ENCODE data around the gene MTRR. TPM values are rescaled to one million over a fixed set of nuclear protein-coding genes. Genes with fewer than 3 reads are reported as not detected.
A peak's percentile ranks its signal among the peaks of the same experiment; 100 is the strongest.

MTRR gene
- polyA plus RNA-seq, 3 donors: 18.0 to 25.5 (median 22.1) TPM

DNA sequence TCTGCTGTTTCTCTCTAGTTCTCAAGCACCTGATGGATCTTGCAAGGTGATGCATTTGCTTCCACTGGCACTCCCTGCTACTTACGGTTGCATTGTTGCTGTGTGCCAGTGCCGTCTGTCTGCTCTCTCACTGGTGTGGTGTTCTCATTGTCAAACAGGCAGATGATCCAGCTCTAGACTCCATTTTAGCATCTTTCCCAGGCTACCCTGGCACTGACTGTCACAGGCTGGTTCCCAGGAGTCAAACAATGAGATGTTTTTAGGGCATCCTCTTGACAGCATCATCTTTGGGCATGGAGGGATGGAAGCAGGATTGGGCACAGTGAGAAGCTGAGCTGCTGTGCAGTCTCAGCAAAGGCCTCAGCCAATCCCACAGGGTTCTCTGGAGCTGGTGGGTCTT lies 12.9 kb downstream of the MTRR start:
- Mint-ChIP-seq H3K27me3 (ENCODE audit: low read depth in 3 of 3) (no peaks in the 10 kb centered on the region), H3K9me3 (no peaks in the 10 kb centered on the region), H3K27ac (peak overlapping the region in 4 of 7 donors; percentile 4 to 79 (median 64)), H3K36me3 (peaks cover 62 to 78% of the 10 kb centered on the region in 2 donors), H3K4me3 (no peak overlapping the region), H3K4me1 (peaks cover 46% of the 10 kb centered on the region)
- H3K27ac ChIP-seq (ENCODE audit: low read depth in 1 of 2, low read length in 2 of 2): peak overlapping the region in 1 of 2 donors; percentile 26
- TF ChIP-seq, protein P1, sequence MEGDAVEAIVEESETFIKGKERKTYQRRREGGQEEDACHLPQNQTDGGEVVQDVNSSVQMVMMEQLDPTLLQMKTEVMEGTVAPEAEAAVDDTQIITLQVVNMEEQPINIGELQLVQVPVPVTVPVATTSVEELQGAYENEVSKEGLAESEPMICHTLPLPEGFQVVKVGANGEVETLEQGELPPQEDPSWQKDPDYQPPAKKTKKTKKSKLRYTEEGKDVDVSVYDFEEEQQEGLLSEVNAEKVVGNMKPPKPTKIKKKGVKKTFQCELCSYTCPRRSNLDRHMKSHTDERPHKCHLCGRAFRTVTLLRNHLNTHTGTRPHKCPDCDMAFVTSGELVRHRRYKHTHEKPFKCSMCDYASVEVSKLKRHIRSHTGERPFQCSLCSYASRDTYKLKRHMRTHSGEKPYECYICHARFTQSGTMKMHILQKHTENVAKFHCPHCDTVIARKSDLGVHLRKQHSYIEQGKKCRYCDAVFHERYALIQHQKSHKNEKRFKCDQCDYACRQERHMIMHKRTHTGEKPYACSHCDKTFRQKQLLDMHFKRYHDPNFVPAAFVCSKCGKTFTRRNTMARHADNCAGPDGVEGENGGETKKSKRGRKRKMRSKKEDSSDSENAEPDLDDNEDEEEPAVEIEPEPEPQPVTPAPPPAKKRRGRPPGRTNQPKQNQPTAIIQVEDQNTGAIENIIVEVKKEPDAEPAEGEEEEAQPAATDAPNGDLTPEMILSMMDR (IDR thresholded peaks at IDR 0.05): no peak
- peaks cover 59 to 83% of the 10 kb centered on the region in 2 donors for H3K36me3 ChIP-seq (replicated peaks in 1 of 2; ENCODE audit: control insufficient read depth in 1 of 2, insufficient read depth in 2 of 2, low read length in 2 of 2)
- peaks cover 15% of the 10 kb centered on the region for H3K79me2 ChIP-seq (ENCODE audit: insufficient read depth, low read length)
- WGBS (ENCODE audit: insufficient coverage): 100% methylated on average over 2 of the region's 2 CpGs
- no peak for DNase-seq
- H3K4me1 ChIP-seq (ENCODE audit: control insufficient read depth in 1 of 2, insufficient read depth in 2 of 2, low read length in 2 of 2): peaks cover 22 to 39% of the 10 kb centered on the region in 2 donors
- H3K4me2 ChIP-seq (replicated peaks; ENCODE audit: extremely low read depth, low read length, poor library complexity, severe bottlenecking): no peak overlapping the region
- H3K9me3 ChIP-seq (replicated peaks in 1 of 2; ENCODE audit: control insufficient read depth in 1 of 2, insufficient read depth in 1 of 2, low read length in 2 of 2): no peaks in the 10 kb centered on the region
- no peaks in the 10 kb centered on the region for H3K27me3 ChIP-seq (ENCODE audit: control insufficient read depth in 2 of 2, insufficient read depth in 2 of 2, low read length in 2 of 2)
- H3K9ac ChIP-seq (ENCODE audit: insufficient read depth, low read length, poor library complexity, severe bottlenecking): no peak overlapping the region
- intact Hi-C loops (cut with micrococcal nuclease): no loop called here
- H4K20me1 ChIP-seq (ENCODE audit: insufficient read depth, low read length): peaks cover 6% of the 10 kb centered on the region
- H2AFZ ChIP-seq (ENCODE audit: insufficient read depth, low read depth, low read length, poor library complexity, severe bottlenecking): no peak overlapping the region
- no peak overlapping the region for H3K4me3 ChIP-seq (replicated peaks in 1 of 3; ENCODE audit: low read depth in 2 of 3, low read length in 3 of 3)

DNA sequence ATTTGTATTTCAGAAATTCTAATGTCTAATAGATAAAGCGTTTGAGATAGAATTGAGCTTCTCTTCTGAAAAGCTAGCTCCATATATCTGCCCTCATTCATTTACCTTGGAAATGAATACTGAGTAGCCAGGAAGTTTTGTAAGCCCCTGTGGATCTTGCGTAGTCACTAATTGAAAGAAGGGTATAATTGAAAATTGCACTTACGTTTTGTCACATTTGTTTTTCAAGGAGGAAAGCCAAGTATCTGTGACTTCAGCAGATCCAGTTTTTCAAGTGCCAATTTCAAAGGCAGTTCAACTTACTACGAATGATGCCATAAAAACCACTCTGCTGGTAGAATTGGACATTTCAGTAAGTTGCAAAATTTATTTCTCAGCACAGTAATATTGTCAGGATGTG lies 14.0 kb downstream of the MTRR start:
- whole genome bisulfite sequencing (ENCODE audit: insufficient coverage): 100% methylated on average over 1 of the region's 4 CpGs
- intact Hi-C loops (cut with micrococcal nuclease): no loop called here

More for the DNA sequence above, 14.0 kb downstream of the MTRR start:
- no peaks in the 10 kb centered on the region for H3K27me3 Mint-ChIP-seq (ENCODE audit: low read depth in 3 of 3)
- H3K27ac Mint-ChIP-seq: peak overlapping the region in 3 of 7 donors; percentile 8 to 41 (median 32)
- peak overlapping the region in 1 of 2 donors; percentile 36 for H3K27ac ChIP-seq (ENCODE audit: low read depth in 1 of 2, low read length in 2 of 2)
- TF ChIP-seq, protein P1 (IDR thresholded peaks at IDR 0.05): no peak
- peaks cover 8% of the 10 kb centered on the region for H4K20me1 ChIP-seq (ENCODE audit: insufficient read depth, low read length)
- no peak for DNase-seq
- H3K36me3 ChIP-seq (replicated peaks in 1 of 2; ENCODE audit: control insufficient read depth in 1 of 2, insufficient read depth in 2 of 2, low read length in 2 of 2): peaks cover 59 to 81% of the 10 kb centered on the region in 2 donors
- H3K79me2 ChIP-seq (ENCODE audit: insufficient read depth, low read length): peaks cover 15% of the 10 kb centered on the region
- H3K4me1 ChIP-seq (ENCODE audit: control insufficient read depth in 1 of 2, insufficient read depth in 2 of 2, low read length in 2 of 2): peaks cover 20 to 34% of the 10 kb centered on the region in 2 donors
- no peak overlapping the region for H3K4me2 ChIP-seq (replicated peaks; ENCODE audit: extremely low read depth, low read length, poor library complexity, severe bottlenecking)
- peaks cover 60 to 78% of the 10 kb centered on the region in 2 donors for H3K36me3 Mint-ChIP-seq
- no peak overlapping the region for H2AFZ ChIP-seq (ENCODE audit: insufficient read depth, low read depth, low read length, poor library complexity, severe bottlenecking)
- no peaks in the 10 kb centered on the region for H3K9me3 ChIP-seq (replicated peaks in 1 of 2; ENCODE audit: control insufficient read depth in 1 of 2, insufficient read depth in 1 of 2, low read length in 2 of 2)
- H3K27me3 ChIP-seq (ENCODE audit: control insufficient read depth in 2 of 2, insufficient read depth in 2 of 2, low read length in 2 of 2): no peaks in the 10 kb centered on the region
- peaks cover 41% of the 10 kb centered on the region for H3K4me1 Mint-ChIP-seq
- no peak overlapping the region for H3K4me3 Mint-ChIP-seq
- no peak overlapping the region for H3K9ac ChIP-seq (ENCODE audit: insufficient read depth, low read length, poor library complexity, severe bottlenecking)
- H3K4me3 ChIP-seq (replicated peaks in 1 of 3; ENCODE audit: low read depth in 2 of 3, low read length in 3 of 3): no peak overlapping the region
- H3K9me3 Mint-ChIP-seq: no peaks in the 10 kb centered on the region
